DMS53 (cell line): ENCODE results near the gene SLC5A3.

Source experiments
- DNase-seq: peaks from one replicate; lab custom pipeline; 2025; lab: John Stamatoyannopoulos, UW

SLC5A3 gene

GRCh38 chr21:34100790-34101189 lies 27.4 kb downstream of the SLC5A3 start:
- DNase-seq = no peak

DNA sequence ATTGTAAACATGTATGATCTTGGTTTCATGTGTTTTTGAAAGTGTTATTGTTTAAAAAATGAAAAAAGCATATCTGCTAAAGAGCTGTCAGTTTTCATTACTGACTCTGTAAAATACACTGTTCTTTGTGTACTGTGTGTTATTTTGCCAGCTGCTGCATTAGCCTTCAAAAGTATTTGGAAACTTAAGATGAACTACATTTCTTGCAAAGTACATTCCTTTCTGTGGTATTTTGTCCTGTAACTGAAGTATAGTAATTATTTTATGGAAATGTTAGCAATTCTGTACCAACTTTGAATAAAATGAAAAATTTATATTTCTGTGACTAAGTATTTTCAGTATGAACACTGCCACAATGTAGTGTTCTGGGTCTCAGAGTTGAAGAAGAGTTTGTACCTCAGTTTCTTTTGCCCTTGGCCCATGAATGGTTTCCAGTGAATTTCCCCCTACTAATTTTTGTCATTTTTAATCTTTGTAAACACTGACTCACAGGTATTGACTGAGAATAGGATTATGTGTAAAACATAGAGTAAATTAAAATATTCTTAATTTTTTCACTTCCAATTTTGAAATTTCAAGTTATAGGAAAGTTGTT lies 32.7 kb downstream of the SLC5A3 start:
- DNase-seq = no peak

DNA sequence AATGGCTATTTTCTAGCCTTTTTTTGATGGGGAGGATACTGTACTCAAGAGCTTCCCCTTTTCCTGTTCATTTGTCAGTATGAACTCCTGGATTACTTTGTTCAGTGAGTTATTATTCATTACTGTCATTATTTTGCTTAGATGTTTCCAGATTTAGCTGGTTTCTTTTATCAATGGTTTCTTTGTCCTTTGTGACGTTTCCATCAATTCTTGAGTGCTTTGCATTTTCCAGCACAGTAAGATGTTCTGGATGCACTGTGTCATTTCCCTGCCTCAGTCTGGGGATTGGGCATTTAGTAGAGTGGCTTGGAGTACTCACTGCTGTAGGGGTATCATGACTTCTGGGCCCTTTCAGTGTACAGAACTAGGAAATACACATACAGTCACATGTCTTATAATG lies 34.2 kb downstream of the SLC5A3 start:
- DNase-seq = no peak

DNA sequence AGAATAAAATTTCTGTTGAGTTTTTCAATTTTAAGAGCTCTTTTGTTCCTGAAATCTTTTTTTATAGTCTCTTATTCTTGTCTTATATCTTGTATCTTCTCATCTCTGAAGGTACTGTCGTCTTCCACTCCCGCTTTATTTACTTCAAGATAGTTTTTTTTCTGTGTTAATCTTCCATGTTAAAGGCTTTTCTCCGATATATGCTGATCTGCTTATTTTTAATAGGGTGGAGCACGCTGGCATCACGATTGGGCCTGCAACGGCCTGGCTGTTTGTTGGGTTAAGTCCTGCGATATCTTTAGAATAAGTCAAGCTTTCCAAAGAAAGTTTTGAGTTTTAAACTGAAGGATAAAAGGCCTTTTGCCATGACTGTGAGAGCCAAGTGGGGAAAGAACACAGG lies 35.7 kb downstream of the SLC5A3 start:
- no peak for DNase-seq

- DNase-seq = no peak
Observed at GRCh38 chr21:34110594-34111202, 37.3 kb downstream of the SLC5A3 start.

- no peak for DNase-seq
Observed at GRCh38 chr21:34112316-34113033, 39.1 kb downstream of the SLC5A3 start.

DNA sequence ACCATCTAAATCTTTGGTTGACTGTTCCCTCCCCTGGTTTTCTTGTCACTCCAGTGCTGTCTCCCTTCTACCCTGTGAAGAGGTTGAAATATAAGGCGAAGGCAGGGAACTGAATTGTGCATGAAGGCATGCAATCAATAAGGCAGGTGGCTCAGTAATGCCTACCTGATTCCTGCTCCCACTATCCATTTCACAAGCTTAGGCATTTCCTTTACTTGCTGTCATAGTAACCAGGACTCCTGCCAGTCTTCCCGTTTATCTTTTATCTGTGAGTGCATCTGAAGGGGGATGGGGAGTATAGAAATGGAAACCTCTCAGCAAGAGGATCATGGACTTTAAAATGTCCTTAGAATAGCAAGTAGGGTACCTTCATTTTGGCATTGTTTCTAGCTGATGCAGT lies 40.5 kb downstream of the SLC5A3 start:
- DNase-seq = peak; percentile 9

DNA sequence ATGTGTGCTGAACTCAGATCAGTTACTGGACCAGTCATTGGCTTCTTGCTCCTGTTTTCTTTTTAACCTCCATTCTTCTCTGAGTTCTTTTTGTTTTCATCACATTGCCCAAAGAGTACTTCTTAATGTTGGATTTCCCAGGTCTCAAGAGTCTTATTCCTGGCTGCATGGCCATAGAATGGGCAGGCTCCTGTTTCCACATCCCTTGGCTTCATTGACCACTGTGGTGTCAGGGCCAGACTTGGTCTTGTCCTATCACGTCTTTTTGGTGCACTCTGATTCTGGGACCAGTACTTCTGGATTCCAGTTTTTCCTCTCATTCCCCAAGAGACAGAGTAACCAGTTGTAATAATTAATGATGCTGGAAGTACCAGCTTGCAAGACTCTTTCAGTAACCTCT lies 41.8 kb downstream of the SLC5A3 start:
- no peak for DNase-seq

DNA sequence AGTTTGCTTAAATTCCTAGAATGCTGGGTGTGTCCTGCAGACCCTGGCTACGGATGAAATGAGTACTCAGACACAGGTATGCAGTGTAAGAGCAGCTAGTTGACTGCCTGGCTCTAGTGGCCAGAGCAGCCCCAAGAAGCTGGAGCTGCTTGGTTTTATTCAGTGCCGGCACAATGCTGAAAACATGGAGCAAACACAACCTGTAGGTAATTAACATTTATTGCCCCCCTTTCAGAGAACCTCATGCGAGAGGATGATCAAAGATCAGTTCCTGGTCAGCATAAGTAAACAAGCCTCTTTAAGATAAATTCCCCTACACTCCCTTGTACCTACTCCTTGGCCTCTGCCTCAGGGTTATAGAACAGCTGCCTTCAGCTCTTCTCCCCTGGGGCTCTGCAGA lies 43.2 kb downstream of the SLC5A3 start:
- no peak for DNase-seq

- no peak for DNase-seq
Observed at GRCh38 chr21:34120867-34121266, 47.5 kb downstream of the SLC5A3 start.

GRCh38 chr21:34122047-34122446 lies 48.7 kb downstream of the SLC5A3 start:
- DNase-seq = peak; percentile 2
